AG09319 (cell line): ENCODE results near the gene MAN2B2.

Source experiments
- DNase-seq: peaks from one replicate; pipeline ENCODE4 v3.0.0-alpha.2; 2010; ENCODE audit warnings: low read depth; ENCODE audit errors: extremely low read depth
- CTCF ChIP-seq: IDR thresholded peaks from 2 replicates; pipeline ENCODE4 v1.5.1; 2011; ENCODE audit warnings: low read depth, mild to moderate bottlenecking, inconsistent platforms, low read length, moderate library complexity

MAN2B2 gene

GRCh38 chr4:6605114-6605513, 30.1 kb downstream of the MAN2B2 start:
- no peak for DNase-seq
- no peak for TF ChIP-seq CTCF

GRCh38 chr4:6605605-6606004, 30.6 kb downstream of the MAN2B2 start:
- no peak for DNase-seq
- TF ChIP-seq CTCF, result no peak

GRCh38 chr4:6606465-6607235, 31.7 kb downstream of the MAN2B2 start:
- DNase-seq, result no peak
- TF ChIP-seq CTCF, result no peak

- no peak for TF ChIP-seq CTCF
- no peak for DNase-seq
Measured at GRCh38 chr4:6607368-6608055, 32.5 kb downstream of the MAN2B2 start.

GRCh38 chr4:6608758-6609414, 33.9 kb downstream of the MAN2B2 start:
- TF ChIP-seq CTCF, result no peak
- no peak for DNase-seq

- DNase-seq, result no peak
- no peak for TF ChIP-seq CTCF
Measured at GRCh38 chr4:6609415-6610079, 34.6 kb downstream of the MAN2B2 start.
